Measurements from ENCODE around the gene TFPI. TPM values are rescaled to one million over a fixed set of nuclear protein-coding genes. Genes with fewer than 3 reads are reported as not detected.

Gene TFPI
- total and polyA plus RNA-seq, 10 of the 15 experiments (the other 5 are each of a cell fraction or from before 2014, with no cell fraction given): 0.07 to 0.59 (median 0.34) TPM

GRCh38 chr2:187466129-187466792 lies 88.0 kb downstream of the TFPI start (continued):
- TF ChIP-seq JUND (IDR thresholded peaks at IDR 0.05; ENCODE audit: low read depth, low read length) (no peak), KLF5 (IDR thresholded peaks at IDR 0.05; ENCODE audit: partially characterized antibody) (no peak), MEF2A (IDR thresholded peaks at IDR 0.05; ENCODE audit: insufficient read depth, low read depth, low read length) (no peak)

GRCh38 chr2:187462839-187463238 lies 91.4 kb downstream of the TFPI start:
- intact Hi-C loops (cut with micrococcal nuclease; ENCODE audit: unreplicated experiment): no loop called here
- no peaks in the 10 kb centered on the region for H3K27me3 ChIP-seq (replicated peaks in 1 of 2; ENCODE audit: control insufficient read depth in 2 of 2, insufficient read depth in 2 of 2, low read length in 1 of 2)

More at GRCh38 chr2:187462839-187463238, 91.4 kb downstream of the TFPI start:
- Histone ChIP-seq H3K4me1 (ENCODE audit: control insufficient read depth, insufficient read depth, low read length) (no peaks in the 10 kb centered on the region), H3K9ac (ENCODE audit: control insufficient read depth, insufficient read depth, low read length) (no peak overlapping the region), H3K79me2 (ENCODE audit: control insufficient read depth, insufficient read depth, low read length) (no peaks in the 10 kb centered on the region), H2AFZ (ENCODE audit: control insufficient read depth, low read depth, low read length) (no peak overlapping the region), H3K9me3 (replicated peaks; ENCODE audit: control insufficient read depth, insufficient read depth, low read length) (no peaks in the 10 kb centered on the region), H3K27ac (ENCODE audit: control insufficient read depth, insufficient read depth) (no peak overlapping the region), H3K4me3 (no peak overlapping the region), H3K36me3 (ENCODE audit: control insufficient read depth in 2 of 2, insufficient read depth in 2 of 2, low read length in 1 of 2) (no peaks in the 10 kb centered on the region), H3K4me2 (ENCODE audit: control insufficient read depth, insufficient read depth) (no peak overlapping the region), H4K20me1 (ENCODE audit: control insufficient read depth, insufficient read depth) (no peaks in the 10 kb centered on the region)
- ATAC-seq (peak; percentile 55), DNase-seq (ENCODE audit: low read depth, low spot score) (no peak), FAIRE-seq (no peak)
- ChIA-PET SMC1A (ENCODE audit: uncharacterized antibody, unreplicated experiment) (no interaction called here), POLR2A (no interaction called here), RAD21 (ENCODE audit: unreplicated experiment) (no interaction called here), CTCF (no interaction called here)
- WGBS (ENCODE audit: insufficient coverage, insufficient replicate concordance, low lambda C conversion rate, missing lambda C conversion rate): 20% methylated on average over 4 of the region's 4 CpGs
- no TSS peak for BruUV-seq (replicated peaks)
- in situ Hi-C loops (cut with MboI): loop anchor here (25.0 kb wide), 1 partner anchor 976 kb away; the partner anchor contains the start of gene ZC3H15
- TF ChIP-seq ZNF592 (IDR thresholded peaks at IDR 0.05) (no peak), JUNB (IDR thresholded peaks at IDR 0.05) (peak; percentile 21; the same call in 1 of the 2 replicates)

All from GM12878 (cell line).